Endothelial cell of hepatic sinusoid (primary cell): ENCODE results near the gene ATP5PO.

Experiments
- in situ Hi-C: cut with HindIII; loops from 2 replicates; pipeline ENCODE4 v1.10.0; 2017; ENCODE audit warnings: low sequenced_read_pairs

ATP5PO gene

DNA sequence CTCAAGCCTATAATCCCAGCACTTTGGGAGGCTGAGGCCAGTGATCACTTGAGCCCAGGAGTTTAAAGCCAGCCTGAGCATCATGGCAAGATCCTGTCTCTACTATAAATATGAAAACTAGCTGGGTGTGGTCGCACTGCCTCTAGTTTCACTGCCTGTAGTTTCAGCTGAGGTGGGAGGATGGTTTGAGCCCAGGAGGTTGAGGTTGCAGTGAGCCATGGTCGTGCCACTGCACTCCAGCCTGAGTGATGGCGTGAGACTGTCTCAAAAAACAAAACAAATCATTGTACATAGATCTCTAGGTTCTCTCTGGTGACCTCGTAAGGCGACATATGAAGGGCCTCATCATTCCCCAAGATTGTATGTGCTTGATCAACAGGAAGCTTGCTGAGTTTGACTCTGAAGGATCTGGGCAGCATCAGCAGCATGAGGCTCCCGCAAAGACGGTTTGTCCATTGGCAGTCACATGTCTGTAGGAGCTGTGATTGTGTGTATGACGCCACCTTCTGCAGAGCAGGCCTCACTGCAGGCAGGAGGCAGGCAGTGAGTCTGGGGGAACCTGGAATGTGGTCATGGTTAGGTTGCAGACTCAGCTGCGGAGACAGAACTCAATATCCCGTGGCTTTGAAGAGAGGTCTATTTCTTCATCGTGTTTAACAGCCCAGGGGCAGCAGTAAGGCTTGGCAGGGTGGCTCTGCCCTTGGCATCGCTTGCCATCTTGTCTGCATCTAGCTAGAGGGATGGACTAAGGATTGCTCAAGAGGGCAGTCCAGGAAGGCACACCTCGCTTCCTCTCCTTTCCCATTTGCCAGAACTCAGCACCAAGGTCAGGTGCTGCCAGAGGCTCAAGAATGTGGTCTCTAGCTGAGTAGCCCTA is 14.0 kb downstream of the ATP5PO start:
- in situ Hi-C loops, result loop anchor here (5.0 kb wide), 2 partner anchors 49 to 89 kb away; no protein-coding TSS in a partner anchor

DNA sequence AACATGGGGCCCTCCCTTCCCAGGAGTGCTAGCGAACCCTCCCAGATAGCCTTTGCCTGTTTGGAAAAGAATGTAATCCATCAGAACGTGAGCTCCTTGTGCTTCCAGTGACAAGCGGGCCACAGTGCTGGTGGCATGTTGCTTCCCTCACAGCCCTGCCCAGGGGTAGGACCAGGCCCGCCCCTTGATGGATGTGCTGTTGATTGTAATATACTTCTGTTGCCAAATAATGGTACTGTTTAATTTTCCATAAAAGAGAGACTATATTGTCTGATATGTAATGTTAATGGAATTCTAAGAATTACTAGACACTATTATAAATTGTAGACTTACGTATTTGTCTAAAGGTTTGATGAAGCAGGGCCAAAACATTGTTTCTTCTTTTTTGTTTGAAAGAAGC is 16.4 kb downstream of the ATP5PO start:
- in situ Hi-C loops, result no loop called here

DNA sequence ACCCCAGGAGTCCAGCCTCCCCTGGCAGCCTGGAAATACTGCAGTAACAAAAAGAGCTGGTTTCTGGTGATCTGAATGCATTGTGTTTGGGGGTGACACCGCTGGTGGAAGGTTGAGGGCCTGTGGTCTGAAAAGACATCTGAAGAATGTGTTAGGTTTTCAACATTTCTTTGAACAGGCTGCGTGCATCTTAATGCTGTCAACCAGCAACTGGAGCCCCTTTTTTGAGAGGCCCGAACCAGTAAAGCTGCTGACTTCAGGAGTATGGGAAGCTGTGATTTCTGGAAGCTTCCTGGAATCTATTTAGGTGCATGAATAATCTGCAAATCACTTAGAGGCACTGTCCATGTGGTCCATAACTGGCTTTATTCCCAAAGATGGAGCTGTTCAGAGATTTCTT is 17.0 kb downstream of the ATP5PO start:
- in situ Hi-C loops, result no loop called here

GRCh38 chr21:33897739-33898138 is 17.9 kb downstream of the ATP5PO start:
- in situ Hi-C loops, result no loop called here

DNA sequence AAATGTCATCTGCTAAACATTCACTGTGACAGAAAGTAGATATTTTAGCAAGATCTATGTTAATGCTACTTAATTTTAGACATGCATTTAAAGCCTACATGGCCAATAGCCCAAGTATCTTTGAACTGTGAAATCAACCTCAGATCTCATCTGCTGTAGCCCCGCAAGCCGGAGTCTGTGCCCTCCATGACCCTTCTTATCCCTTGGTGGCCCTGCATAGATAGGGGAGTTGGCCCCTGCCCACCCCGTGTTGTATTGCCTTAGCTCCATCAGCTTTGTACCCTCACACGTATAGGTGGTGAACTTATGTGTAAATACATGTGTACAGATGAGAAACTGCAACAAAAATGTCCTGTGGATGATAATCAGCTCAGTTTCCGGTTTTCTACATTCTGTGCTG is 18.5 kb downstream of the ATP5PO start:
- in situ Hi-C loops, result no loop called here

DNA sequence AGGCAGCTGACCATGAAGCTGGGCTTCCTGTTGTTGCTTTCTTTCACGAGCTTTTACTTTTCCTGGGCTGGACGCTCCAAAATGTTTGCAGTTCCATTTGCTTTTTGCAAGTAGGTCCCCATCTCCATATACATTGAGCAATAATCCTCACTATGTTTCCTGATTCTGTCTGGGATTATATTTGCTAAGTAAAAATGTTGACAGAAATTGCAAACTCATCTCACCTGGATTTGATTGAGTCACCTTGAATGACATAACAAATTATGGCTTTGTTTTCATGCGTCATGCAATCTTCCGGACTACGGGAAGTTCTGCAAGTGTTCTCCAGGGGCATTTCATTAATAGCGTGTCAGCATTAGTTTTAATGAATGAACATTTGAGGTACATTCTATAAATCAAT is 18.9 kb downstream of the ATP5PO start:
- in situ Hi-C loops, result no loop called here

DNA sequence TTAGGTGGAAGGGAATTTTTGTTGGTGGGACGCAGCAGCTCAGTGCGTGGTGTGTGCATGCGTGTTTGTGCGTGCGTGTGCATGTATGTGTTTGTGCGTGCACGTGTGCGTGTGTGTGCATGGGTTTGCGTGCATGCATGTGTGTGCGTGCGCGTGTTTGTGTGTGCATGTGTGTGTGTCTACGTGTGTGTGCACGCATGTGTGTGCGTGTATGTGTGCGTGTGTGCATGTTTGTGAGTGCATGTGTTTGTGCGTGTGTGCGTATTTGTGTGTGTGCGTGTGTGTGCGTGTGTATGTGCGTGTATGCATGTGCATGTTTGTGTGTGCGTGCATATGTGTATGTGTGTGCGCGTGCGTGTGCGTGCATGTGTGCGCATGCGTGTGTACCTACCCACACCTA is 20.2 kb downstream of the ATP5PO start:
- in situ Hi-C loops, result no loop called here

DNA sequence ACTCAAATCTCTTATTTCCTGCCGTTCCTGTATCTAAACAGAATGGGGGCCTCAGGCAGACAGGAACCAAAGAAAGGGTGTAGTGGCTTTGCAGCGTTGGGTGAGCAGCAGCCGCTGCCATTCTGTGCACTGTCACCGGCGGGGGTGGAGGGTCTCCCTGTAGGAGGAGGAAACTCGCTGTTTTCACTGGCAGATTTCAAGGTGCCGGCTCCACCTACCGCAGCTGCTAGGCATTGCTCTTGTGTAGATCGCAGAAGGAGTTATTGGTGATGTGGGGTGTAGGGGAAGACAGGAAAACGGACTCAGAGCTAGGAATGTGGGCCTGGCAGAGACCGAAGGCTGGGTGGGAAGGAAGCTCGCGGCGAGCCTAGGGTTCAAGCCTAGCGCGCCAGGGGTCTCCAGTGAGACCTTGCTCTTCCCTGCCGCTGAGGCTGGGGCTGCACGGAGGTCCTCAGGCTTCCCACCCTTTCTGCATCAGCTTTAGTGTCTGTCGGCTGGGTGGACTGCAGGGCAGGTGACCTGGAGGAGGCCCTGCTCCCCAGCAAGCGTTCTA is 20.8 kb downstream of the ATP5PO start:
- in situ Hi-C loops, result no loop called here

DNA sequence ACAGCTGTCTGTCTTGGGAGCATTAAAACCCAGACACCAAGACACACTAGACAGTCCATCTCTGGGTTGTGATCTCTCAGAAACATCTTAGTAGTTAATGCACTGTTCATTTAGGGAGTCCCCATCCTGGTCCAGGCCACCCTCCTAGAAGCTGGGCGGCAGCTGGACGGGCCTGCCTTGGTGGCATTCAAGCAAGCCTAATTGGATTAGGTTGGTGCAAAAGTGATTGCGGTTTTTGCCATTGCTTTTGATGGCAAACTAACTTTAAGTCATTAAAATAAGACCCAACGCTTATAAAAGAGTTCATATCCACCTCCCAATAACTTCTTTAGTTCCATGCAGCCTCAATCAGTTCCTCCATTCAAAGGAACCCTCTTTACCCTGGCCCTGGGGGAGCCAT is 21.7 kb downstream of the ATP5PO start:
- in situ Hi-C loops, result no loop called here

DNA sequence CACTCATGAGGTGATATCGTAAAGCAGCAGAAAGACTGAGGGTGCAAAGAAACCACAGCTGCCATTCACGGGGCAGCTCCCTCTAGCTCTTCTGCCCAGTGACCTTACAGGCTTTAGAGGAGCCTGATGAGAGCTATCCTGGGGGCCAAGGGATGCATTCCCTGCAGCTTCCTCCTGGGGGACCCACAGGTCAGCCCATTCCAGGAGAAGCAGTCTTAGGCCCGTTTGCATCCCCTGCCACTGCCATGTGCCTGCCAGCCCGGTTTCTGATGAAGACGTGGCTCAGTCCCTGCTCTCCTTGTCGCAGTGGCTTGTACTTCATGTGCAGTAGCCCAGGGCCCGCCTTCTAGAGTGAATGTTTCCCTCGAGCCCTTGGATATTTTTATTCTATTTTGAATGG is 22.8 kb downstream of the ATP5PO start:
- in situ Hi-C loops, result no loop called here

- in situ Hi-C loops, result no loop called here
Observed at GRCh38 chr21:33890187-33890586, 25.4 kb downstream of the ATP5PO start.

DNA sequence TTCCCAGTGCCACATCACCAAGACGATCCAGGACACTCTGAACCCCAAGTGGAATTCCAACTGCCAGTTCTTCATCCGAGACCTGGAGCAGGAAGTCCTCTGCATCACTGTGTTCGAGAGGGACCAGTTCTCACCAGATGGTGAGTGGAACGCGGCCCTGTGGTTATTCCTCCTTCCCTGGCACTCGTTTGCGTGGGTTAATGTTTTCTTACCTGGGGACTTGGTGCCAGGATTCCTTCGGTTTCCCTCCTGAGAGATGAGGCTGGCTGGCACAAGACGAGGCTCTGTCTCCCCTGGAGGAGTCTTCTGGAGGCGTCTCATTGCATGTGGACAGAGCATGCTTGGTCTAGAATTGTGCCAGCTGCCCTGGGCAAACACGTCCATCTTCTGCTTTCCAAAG is 29.3 kb downstream of the ATP5PO start:
- in situ Hi-C loops, result no loop called here

DNA sequence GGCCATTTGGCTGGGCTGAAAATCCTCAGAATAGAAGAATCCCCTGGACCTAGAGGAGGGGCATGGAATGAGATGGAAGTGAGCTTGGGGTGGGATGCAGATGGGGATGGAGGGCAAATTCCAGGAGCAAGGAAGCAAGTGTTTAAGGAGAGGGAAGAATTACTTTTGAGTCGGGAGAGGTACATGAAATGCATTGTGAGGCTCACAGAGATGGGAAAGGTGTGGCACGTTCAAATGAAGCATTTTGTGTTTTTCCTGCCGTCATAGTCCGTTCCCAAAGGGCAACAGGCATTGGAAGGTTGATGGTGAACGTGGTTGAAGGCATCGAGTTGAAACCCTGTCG is 30.5 kb downstream of the ATP5PO start:
- in situ Hi-C loops, result no loop called here

DNA sequence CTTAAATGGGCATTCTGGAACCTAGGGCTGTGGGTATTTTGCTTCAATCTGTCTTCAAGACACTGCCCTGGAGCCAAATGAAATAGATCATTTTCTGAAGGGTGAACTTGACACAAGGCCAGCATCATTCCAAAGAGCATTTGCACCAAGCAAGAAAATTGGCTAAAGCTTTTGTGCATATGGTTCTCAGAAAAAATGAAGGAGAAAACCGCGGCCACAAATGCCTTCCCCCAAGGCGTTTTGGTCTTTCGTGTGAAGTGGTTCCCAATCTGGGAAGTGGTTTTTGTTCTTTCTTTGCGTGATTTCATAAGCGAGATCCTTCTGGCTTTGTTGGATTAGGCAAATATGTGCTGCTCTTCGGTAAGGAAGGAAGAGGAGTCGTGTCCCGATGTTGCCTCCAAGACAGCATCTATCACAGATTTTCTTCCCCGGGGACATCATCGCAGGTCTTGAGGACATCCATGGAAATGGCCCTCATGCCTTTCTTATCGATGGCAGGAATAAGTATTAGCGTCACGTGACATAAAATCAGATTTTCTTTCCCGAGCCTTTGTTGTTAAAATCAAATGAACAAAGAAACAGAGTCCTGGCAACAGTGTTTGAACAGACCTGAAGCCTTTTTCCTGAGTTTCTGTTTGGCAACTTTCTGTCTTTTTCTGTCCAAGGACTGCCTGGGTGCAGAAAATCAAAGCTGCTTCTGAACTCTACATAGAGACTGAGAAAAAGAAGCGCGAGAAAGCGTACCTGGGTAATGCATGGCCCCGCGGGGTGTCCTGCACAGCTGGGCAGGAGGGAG is 31.0 kb downstream of the ATP5PO start:
- in situ Hi-C loops, result no loop called here

GRCh38 chr21:33883118-33883517 is 32.5 kb downstream of the ATP5PO start:
- in situ Hi-C loops, result no loop called here

GRCh38 chr21:33881689-33882440 is 33.7 kb downstream of the ATP5PO start:
- in situ Hi-C loops, result no loop called here

DNA sequence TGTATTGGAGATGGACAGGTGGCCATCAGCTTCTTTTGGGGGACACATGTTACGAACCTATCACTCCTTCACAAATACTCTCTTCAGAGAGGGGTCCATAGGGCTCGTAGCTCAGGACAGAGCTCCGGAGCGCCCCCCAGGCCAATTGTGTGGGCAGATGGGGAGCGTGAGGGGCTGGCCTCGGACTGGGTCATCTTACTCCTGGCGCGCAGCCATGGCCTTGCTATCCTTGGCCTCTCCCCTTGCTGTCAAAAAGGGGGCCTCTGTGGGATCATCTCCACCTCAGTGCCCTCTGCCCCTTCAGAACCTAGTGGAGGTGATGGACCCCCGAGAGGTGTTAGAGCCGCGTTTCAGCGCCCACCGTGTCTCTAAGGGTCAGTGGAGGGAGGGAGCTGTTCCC is 35.0 kb downstream of the ATP5PO start:
- in situ Hi-C loops, result no loop called here

DNA sequence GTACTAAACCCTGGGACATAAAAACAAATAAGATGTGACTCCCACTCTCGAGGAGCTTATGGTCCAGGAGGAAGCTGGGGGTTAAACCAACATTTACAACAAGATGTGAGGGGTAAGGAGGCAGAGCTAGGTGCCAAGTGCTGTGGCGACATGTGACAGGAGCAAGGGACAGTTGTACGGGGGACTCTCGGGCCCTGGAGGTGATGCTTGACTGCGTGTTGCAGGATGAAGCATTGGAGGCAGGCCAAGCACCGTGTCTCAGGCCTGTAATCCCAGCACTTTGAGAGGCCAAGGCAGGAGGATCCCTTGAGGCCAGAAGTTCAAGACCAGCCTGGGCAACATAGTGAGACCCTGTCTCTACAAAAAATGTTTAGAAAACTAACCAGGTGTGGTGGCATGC is 36.8 kb downstream of the ATP5PO start:
- in situ Hi-C loops, result no loop called here

DNA sequence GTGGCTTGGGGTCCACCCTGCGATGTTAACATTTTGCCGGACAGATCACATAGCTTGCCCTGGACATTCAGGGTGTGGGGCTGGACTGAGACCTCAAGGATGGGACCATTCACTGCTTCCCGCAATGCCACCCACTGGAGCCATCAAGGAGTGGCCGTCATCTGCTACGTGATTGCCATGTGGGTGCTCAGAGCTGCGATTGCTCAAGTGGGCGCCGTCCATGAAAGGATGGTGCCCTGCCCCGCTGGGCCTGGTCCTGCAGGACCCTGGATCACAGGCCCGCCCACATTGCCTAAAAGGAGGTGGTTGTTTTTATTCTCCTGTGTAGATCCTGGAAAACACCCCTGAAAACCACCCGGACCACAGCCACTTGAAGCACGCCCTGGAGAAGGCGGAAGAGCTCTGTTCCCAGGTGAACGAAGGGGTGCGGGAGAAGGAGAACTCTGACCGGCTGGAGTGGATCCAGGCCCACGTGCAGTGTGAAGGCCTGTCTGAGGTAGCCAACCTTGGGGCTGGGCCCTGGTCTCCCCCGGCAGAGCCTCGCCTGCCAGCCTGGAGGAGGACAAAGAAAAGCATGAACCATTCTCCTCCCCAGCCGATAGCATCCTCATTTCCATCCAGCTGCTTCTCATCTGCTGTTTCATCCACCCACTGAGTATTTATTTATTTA is 40.4 kb downstream of the ATP5PO start:
- in situ Hi-C loops, result no loop called here

GRCh38 chr21:33874161-33874560 is 41.4 kb downstream of the ATP5PO start:
- in situ Hi-C loops, result no loop called here
